ENCODE measurements around the gene ZNF217. TPM values are rescaled to one million over a fixed set of nuclear protein-coding genes. Genes with fewer than 3 reads are reported as not detected.
A peak's percentile ranks its signal among the peaks of the same experiment; 100 is the strongest.

Gene ZNF217
- total RNA-seq, 2 experiments from 2014 or later, result 39.7 to 68.4 TPM

- Histone ChIP-seq H3K4me3 (ENCODE audit: low read depth, low read length, poor library complexity, severe bottlenecking) (peak overlapping the region; percentile 68), H3K27ac (ENCODE audit: low read depth, low read length, poor library complexity, severe bottlenecking) (peak overlapping the region; percentile 96), H3K79me2 (ENCODE audit: insufficient read depth, low read depth, low read length) (peaks cover 100% of the 10 kb centered on the region), H3K36me3 (ENCODE audit: insufficient read depth, low read length) (peaks cover 63% of the 10 kb centered on the region), H3K9me2 (ENCODE audit: insufficient read depth, low read length) (no peaks in the 10 kb centered on the region), H2AFZ (ENCODE audit: low read length) (no peak overlapping the region), H4K20me1 (ENCODE audit: insufficient read depth, low read length) (peaks cover 13% of the 10 kb centered on the region; the same call in 1 of the 2 replicates), H3K9me3 (ENCODE audit: low read length) (no peaks in the 10 kb centered on the region), H3K4me2 (ENCODE audit: low read length) (peak overlapping the region; percentile 86), H3K4me1 (ENCODE audit: insufficient read depth, low read length, poor library complexity, severe bottlenecking) (peaks cover 88% of the 10 kb centered on the region)
- POLR2A ChIA-PET, result interaction anchor here (1.0 to 2.2 kb wide), 3 partner anchors 10 to 313 kb away, joined by 3 to 9 read pairs (median 5); partner anchors contain the start of gene ZNF217
- DNase-seq (ENCODE audit: low spot score), result peak; percentile 92
- intact Hi-C loops (cut with micrococcal nuclease; ENCODE audit: unreplicated experiment), result loop anchor here (1.0 to 5.0 kb wide), 2 partner anchors 11 to 171 kb away; no protein-coding TSS in a partner anchor
- TSS peak; percentile 8 for BruUV-seq (replicated peaks)
- TF ChIP-seq EZH2phosphoT487 (IDR thresholded peaks at IDR 0.05; ENCODE audit: borderline replicate concordance, low read depth, low read length) (no peak), CTCF (conservative IDR thresholded peaks at IDR 0.05; ENCODE audit: low read length) (no peak)
- CTCF ChIA-PET (ENCODE audit: unreplicated experiment), result no interaction called here
These were observed 12.0 kb downstream of the ZNF217 start for GRCh38 chr20:53581444-53582250.

- H3K4me2 ChIP-seq (ENCODE audit: low read length), result peak overlapping the region; percentile 86
- H3K4me3 ChIP-seq (ENCODE audit: low read depth, low read length, poor library complexity, severe bottlenecking), result peak overlapping the region; percentile 68
- H4K20me1 ChIP-seq (ENCODE audit: insufficient read depth, low read length), result peaks cover 13% of the 10 kb centered on the region; the same call in 1 of the 2 replicates
- peaks cover 74% of the 10 kb centered on the region for H3K36me3 ChIP-seq (ENCODE audit: insufficient read depth, low read length)
- intact Hi-C loops (cut with micrococcal nuclease; ENCODE audit: unreplicated experiment), result loop anchor here (1.0 to 5.0 kb wide), 3 partner anchors 159 to 360 kb away; no protein-coding TSS in a partner anchor
- peak; percentile 50 for TF ChIP-seq CTCF (conservative IDR thresholded peaks at IDR 0.05; ENCODE audit: low read length)
- no peak for TF ChIP-seq EZH2phosphoT487 (IDR thresholded peaks at IDR 0.05; ENCODE audit: borderline replicate concordance, low read depth, low read length)
- H3K9me3 ChIP-seq (ENCODE audit: low read length), result no peaks in the 10 kb centered on the region
- DNase-seq (ENCODE audit: low spot score), result no peak
- CTCF ChIA-PET (ENCODE audit: unreplicated experiment), result interaction anchor here (0.6 kb wide), 1 partner anchor 361 kb away, joined by 3 read pairs; no protein-coding TSS in a partner anchor
- POLR2A ChIA-PET, result interaction anchor here (0.6 to 1.9 kb wide), 9 partner anchors 285 to 1131 kb away, joined by 3 to 6 read pairs (median 5); no protein-coding TSS in a partner anchor
- TSS peak; percentile 56 for BruUV-seq (replicated peaks)
- peak overlapping the region; percentile 96 for H3K27ac ChIP-seq (ENCODE audit: low read depth, low read length, poor library complexity, severe bottlenecking)
- peaks cover 77% of the 10 kb centered on the region for H3K4me1 ChIP-seq (ENCODE audit: insufficient read depth, low read length, poor library complexity, severe bottlenecking)
- peaks cover 100% of the 10 kb centered on the region for H3K79me2 ChIP-seq (ENCODE audit: insufficient read depth, low read depth, low read length)
- H3K9me2 ChIP-seq (ENCODE audit: insufficient read depth, low read length), result no peaks in the 10 kb centered on the region
- H2AFZ ChIP-seq (ENCODE audit: low read length), result no peak overlapping the region
These were observed 13.1 kb downstream of the ZNF217 start for GRCh38 chr20:53580376-53581111.

All from OCI-LY7 (cell line).